ENCODE data around the gene LRIG2. TPM values are rescaled to one million over a fixed set of nuclear protein-coding genes. Genes with fewer than 3 reads are reported as not detected.
A peak's percentile ranks its signal among the peaks of the same experiment; 100 is the strongest.

Gene LRIG2
- total and polyA plus RNA-seq, 2 experiments from 2014 or later = 4.3 to 12.7 TPM

GRCh38 chr1:113086541-113086940 lies 13.5 kb downstream of the LRIG2 start:
- TF ChIP-seq EZH2 (IDR thresholded peaks at IDR 0.05; ENCODE audit: borderline replicate concordance) (no peak), CTCF (IDR thresholded peaks at IDR 0.05; ENCODE audit: poor library complexity) (no peak), EZH2phosphoT487 (IDR thresholded peaks at IDR 0.05; ENCODE audit: low read depth, severe bottlenecking, unreplicated experiment) (no peak)
- Histone ChIP-seq H3K27ac (no peak overlapping the region), H4K20me1 (ENCODE audit: insufficient read depth, poor library complexity, severe bottlenecking) (peaks cover 30% of the 10 kb centered on the region), H3K9me2 (replicated peaks; ENCODE audit: insufficient read depth) (no peaks in the 10 kb centered on the region), H3K4me3 (no peak overlapping the region), H3K4me1 (ENCODE audit: insufficient read depth) (peaks cover 4% of the 10 kb centered on the region), H3K4me2 (no peak overlapping the region), H2AFZ (no peak overlapping the region), H3K9me3 (ENCODE audit: low read depth) (no peaks in the 10 kb centered on the region), H3K79me2 (peaks cover 91% of the 10 kb centered on the region), H3K27me3 (no peaks in the 10 kb centered on the region), H3K36me3 (replicated peaks; ENCODE audit: insufficient read depth, low read depth) (peaks cover 3% of the 10 kb centered on the region)
- no peak for DNase-seq (ENCODE audit: low spot score)
- 95% methylated on average over 2 of the region's 2 CpGs for WGBS (ENCODE audit: low lambda C conversion rate, missing lambda C conversion rate)

DNA sequence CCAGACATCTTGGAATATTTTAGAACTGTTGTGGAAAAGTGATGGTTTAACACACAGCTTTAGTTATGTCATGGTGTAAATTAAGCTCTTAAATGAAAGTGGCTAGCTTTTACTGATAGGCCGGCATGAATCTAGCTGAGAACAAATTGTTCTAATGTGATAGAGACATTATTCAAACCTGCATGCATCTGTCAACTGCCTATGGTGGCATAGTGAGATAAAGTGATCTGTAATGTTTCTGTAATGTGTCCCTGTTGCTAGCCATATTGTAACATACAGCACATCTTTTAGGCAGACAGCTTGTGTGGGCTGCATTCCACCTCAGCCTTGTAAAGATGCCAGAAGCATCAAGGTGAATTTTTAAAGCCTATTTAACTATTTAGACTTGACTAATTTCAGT lies 16.0 kb downstream of the LRIG2 start:
- no peak for TF ChIP-seq EZH2 (IDR thresholded peaks at IDR 0.05; ENCODE audit: borderline replicate concordance)
- Histone ChIP-seq H3K79me2 (peaks cover 82% of the 10 kb centered on the region), H3K9me3 (ENCODE audit: low read depth) (no peaks in the 10 kb centered on the region), H2AFZ (no peak overlapping the region), H3K27ac (no peak overlapping the region), H3K4me3 (no peak overlapping the region), H3K27me3 (no peaks in the 10 kb centered on the region), H3K36me3 (replicated peaks; ENCODE audit: insufficient read depth, low read depth) (peaks cover 3% of the 10 kb centered on the region), H4K20me1 (ENCODE audit: insufficient read depth, poor library complexity, severe bottlenecking) (peaks cover 24% of the 10 kb centered on the region), H3K9me2 (replicated peaks; ENCODE audit: insufficient read depth) (no peaks in the 10 kb centered on the region), H3K4me1 (ENCODE audit: insufficient read depth) (peaks cover 4% of the 10 kb centered on the region), H3K4me2 (no peak overlapping the region)
- WGBS (ENCODE audit: low lambda C conversion rate, missing lambda C conversion rate) = 70% methylated on average over 1 of the region's 1 CpG
- DNase-seq (ENCODE audit: low spot score) = no peak

DNA sequence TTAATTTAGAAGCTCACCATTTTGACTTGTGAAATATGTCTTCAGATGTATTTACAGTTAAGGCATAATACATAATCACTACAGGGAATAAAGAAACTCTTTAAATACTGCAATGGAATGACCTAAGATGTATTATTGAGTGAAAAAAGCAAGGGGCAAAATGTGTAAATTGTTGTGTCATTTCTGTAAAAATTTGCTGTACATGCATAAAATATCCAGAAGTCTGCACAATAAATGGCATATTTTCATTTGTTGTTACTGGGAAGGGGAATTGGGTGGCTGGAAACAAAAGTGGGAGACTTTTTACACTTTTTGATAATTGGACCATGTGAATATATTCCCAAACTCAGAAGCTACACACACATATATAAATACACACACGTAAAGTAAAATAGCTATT lies 17.1 kb downstream of the LRIG2 start:
- WGBS (ENCODE audit: low lambda C conversion rate, missing lambda C conversion rate) = 100% methylated on average over 1 of the region's 1 CpG
- Histone ChIP-seq H3K9me3 (ENCODE audit: low read depth) (no peaks in the 10 kb centered on the region), H3K9me2 (replicated peaks; ENCODE audit: insufficient read depth) (no peaks in the 10 kb centered on the region), H3K4me2 (no peak overlapping the region), H3K79me2 (peaks cover 77% of the 10 kb centered on the region), H4K20me1 (ENCODE audit: insufficient read depth, poor library complexity, severe bottlenecking) (peaks cover 20% of the 10 kb centered on the region), H3K27ac (no peak overlapping the region), H3K36me3 (replicated peaks; ENCODE audit: insufficient read depth, low read depth) (no peaks in the 10 kb centered on the region), H2AFZ (no peak overlapping the region), H3K4me1 (ENCODE audit: insufficient read depth) (peaks cover 4% of the 10 kb centered on the region), H3K27me3 (no peaks in the 10 kb centered on the region), H3K4me3 (no peak overlapping the region)
- DNase-seq (ENCODE audit: low spot score) = no peak
- TF ChIP-seq EZH2 (IDR thresholded peaks at IDR 0.05; ENCODE audit: borderline replicate concordance) = no peak
- no peak for TF ChIP-seq EZH2phosphoT487 (IDR thresholded peaks at IDR 0.05; ENCODE audit: low read depth, severe bottlenecking, unreplicated experiment)
- no peak for TF ChIP-seq CTCF (IDR thresholded peaks at IDR 0.05; ENCODE audit: poor library complexity)

DNA sequence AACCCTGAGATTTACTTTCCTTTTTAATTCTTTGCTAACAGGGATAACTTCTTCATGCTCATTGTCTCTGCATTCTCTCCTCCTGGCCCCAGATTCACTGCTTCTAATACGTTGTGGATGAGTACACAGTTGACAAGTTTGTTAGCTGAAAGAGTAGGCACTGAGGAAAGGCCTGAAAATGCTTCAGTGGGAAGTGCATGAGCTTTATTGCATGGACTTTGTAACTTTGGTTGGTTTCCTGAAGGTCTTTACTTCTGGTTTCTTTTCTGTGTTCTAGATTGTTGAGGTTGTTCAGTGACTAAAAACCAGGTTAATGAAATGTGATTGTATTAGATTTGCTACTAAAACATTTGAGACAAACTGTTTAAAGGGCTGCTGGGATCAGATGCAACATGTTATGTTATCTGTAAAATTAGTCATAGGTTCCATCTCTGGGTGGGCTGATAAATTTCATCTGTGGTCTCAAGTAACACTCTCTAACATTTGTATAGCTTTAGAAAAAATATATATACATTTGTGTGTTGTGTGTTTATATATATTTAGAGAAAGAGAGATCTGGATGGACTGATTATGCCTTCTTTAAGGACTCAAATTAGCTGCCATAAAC lies 19.1 kb downstream of the LRIG2 start:
- 33% methylated on average over 1 of the region's 1 CpG for WGBS (ENCODE audit: low lambda C conversion rate, missing lambda C conversion rate)
- peak overlapping the region; percentile 5 for H3K27ac ChIP-seq

More for the DNA sequence above, 19.1 kb downstream of the LRIG2 start:
- Histone ChIP-seq H3K79me2 (peaks cover 56% of the 10 kb centered on the region), H3K9me2 (replicated peaks; ENCODE audit: insufficient read depth) (no peaks in the 10 kb centered on the region), H3K4me2 (no peak overlapping the region), H3K9me3 (ENCODE audit: low read depth) (no peaks in the 10 kb centered on the region), H3K27me3 (no peaks in the 10 kb centered on the region), H3K4me1 (ENCODE audit: insufficient read depth) (peaks cover 4% of the 10 kb centered on the region), H3K4me3 (no peak overlapping the region), H4K20me1 (ENCODE audit: insufficient read depth, poor library complexity, severe bottlenecking) (peaks cover 14% of the 10 kb centered on the region), H2AFZ (no peak overlapping the region), H3K36me3 (replicated peaks; ENCODE audit: insufficient read depth, low read depth) (no peaks in the 10 kb centered on the region)
- TF ChIP-seq EZH2phosphoT487 (IDR thresholded peaks at IDR 0.05; ENCODE audit: low read depth, severe bottlenecking, unreplicated experiment) (no peak), EZH2 (IDR thresholded peaks at IDR 0.05; ENCODE audit: borderline replicate concordance) (no peak), CTCF (IDR thresholded peaks at IDR 0.05; ENCODE audit: poor library complexity) (no peak)
- peak; percentile 35 for DNase-seq (ENCODE audit: low spot score)

Data from hepatocyte (in vitro differentiated cells).